Stimulated activated CD4-positive, alpha-beta T cell treated with anti-CD3 and anti-CD28 coated beads, Interleukin-1b, Interleukin-23, amount 100 ng/mL, for 1 hour (primary cell): ENCODE data around the gene KCNQ4.
A peak's percentile ranks its signal among the peaks of the same experiment; 100 is the strongest.

Source experiments
- DNase-seq, 2 donors: peaks; one replicate each; pipeline ENCODE4 v3.0.0-alpha.2; 2020; ENCODE audit warnings: low read depth in 2 of 2

The KCNQ4 gene

GRCh38 chr1:40755067-40755466 lies 28.5 kb upstream of the KCNQ4 start:
- no peak for DNase-seq

DNA sequence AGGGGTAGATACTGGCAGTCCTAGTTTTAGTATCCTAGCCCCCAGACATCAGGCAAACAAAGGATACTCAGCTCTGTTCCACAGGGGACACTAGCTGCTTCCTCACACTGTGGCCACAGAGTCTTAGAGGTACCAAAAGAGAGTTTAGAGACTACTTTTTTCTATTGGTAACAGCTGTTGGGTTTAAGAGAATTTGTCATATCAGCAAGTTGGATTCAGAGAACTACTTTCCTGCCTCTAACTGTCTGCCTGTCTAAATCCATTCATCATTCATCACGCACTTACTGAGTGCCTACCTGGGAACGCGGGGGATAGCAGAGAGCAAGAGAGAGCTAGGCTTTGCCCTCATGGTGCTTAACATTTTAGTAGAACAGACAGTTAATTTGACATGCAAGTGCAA lies 27.1 kb upstream of the KCNQ4 start:
- DNase-seq: no peak

DNA sequence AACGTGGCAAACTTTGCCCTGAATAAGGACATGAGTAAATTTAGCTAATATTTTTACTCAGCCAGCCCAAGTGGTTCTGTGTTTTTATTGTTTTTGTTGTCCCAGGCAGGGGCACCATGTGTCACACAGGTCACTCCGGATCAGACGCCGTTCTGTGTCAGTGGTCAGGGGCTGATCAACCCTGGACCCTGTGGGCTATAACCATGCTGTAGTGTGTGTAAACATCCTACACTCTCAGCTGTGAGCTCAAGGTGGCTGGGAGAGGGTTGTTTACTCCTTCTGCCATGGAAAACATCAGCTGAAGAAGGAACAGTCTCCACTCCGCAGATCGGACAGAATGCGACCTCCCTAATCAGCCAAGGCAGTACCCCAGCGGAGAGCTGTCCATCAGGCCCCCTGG lies 26.5 kb upstream of the KCNQ4 start:
- no peak for DNase-seq

- DNase-seq: no peak
Observed at GRCh38 chr1:40758004-40758403, 25.6 kb upstream of the KCNQ4 start.

DNA sequence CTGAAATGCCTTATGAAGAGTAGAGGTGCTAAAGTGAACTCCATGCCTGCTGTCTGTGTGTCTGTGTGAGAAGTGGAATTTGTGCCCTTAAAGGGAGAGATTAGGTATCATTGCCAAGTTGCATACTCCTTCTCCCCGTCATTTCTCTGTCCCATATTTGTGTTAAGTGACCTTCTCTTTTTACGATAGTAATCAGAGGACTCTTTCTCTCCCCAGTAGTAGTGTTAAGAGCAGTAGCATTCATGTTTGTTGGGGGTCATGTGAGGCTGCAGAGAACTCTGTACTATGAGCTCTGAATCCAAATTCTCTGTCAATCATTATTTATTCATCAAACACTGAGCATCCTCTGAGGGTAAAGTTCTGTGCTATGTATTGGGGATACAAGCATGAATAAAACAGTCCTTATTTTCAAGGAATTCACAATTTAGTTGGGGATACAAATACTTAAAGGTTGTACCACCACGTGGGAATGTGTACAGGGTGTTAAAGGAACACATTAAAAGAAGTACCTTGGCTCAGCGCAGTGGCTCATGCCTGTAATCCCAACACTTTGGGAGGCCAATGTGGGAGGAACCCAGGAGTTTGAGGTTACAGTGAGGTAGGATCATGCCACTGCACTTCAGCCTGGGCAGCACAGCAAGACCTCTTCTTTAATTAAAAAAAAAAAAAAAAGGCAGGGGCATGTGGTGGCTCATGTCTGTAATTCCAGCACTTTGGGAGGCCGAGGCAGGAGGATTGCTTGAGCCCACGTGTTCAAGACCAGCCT lies 24.8 kb upstream of the KCNQ4 start:
- no peak for DNase-seq

DNA sequence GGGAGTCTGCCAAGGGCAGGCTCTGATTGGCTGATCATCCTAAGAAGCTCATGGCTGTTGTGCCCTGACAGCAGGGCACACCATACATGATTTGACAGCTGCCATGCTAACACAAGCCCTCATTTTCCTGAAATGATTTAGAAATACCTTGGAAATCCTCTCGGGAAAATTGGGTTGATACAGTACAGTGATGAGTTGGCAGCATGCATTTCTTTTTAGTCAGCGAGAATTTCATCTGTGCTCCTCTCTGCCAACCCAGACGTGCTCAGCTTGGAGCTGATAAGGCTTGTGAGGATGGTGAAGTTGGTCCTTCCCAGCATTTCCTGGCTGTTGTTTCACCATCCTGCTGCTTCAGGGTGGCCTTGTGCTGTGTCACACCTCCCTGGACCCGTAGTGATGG lies 22.6 kb upstream of the KCNQ4 start:
- DNase-seq: no peak

DNA sequence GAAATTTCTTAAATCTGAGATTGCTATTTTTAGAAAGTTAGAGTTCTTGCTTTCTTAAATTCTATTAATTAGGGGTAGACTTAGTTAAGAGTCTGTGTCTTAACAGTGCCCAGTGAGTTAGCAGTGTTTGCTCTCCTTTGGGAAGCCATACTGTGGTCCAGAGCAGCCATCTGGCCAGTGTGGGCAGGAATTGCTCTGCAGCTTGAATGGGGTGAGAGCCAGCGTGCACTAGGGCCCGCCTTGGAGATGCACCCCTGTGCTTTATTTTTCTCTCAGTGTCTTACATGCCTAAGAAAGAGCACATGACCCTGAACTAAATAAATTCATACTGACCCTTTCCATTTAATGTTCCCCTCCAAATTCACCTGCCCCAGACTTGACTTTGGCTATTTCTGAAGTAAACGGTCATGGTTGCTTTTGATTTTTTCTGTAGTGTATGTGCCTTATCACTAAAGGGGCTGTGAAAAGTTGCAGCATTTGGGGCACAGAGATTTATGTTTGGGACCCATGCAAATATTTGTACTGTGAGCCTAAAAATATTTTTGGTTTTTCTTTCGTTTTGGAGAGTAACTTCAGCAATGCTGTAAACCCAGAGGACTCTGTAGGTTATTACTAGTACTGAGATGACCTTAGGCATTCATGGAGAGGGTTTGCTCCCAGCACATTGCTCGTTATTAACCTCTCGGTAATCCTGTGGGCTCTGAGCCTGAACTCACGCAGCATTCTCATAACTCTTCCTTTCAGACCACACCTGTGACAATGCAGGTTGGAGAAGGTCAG lies 21.3 kb upstream of the KCNQ4 start:
- no peak for DNase-seq

GRCh38 chr1:40763742-40764532 lies 19.6 kb upstream of the KCNQ4 start:
- DNase-seq: no peak

- no peak for DNase-seq
Observed at GRCh38 chr1:40764981-40765380, 18.6 kb upstream of the KCNQ4 start.

DNA sequence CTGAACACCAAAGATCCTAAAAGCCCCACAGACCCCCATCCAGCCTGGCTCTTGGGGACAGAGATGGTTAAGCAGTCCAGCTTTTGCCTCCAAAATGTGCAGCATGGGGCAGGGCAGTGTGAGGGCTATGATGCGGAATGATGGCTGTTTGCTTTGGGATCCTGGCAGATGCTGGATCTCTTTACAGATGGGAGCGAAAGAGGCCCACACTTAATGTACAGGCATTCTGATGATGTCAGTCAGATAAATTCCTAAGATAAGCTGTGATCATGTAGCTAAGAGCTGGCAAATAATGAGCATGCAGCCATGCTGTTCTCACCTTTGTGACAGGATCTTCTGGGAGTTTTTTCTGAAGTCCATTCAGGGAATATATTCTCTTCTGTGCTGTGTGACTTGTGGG lies 17.6 kb upstream of the KCNQ4 start:
- DNase-seq: no peak

- no peak for DNase-seq
Observed at GRCh38 chr1:40766560-40766959, 17.0 kb upstream of the KCNQ4 start.

- DNase-seq: no peak
Observed at GRCh38 chr1:40768146-40768990, 15.2 kb upstream of the KCNQ4 start.

DNA sequence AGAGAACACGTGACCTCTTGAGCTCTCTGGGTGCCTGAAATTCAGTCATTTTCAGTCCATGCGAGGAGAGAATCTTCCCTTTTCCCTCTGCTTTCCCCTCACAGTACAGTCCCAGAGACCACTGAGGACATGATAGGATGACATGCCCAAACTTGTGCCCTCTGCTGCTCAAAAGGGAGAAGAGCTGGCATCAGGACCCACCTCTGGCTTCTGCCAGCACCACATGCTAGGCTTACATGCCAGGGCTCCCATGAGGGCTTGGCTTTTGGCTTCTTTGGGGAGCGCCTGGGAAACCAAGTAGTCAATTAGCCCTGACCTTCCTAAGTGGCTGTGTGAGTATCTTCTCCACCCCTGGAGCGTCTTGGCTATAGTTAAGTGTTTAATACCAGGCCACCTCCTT lies 13.8 kb upstream of the KCNQ4 start:
- DNase-seq: no peak

- no peak for DNase-seq
Observed at GRCh38 chr1:40770296-40771070, 13.1 kb upstream of the KCNQ4 start.

DNA sequence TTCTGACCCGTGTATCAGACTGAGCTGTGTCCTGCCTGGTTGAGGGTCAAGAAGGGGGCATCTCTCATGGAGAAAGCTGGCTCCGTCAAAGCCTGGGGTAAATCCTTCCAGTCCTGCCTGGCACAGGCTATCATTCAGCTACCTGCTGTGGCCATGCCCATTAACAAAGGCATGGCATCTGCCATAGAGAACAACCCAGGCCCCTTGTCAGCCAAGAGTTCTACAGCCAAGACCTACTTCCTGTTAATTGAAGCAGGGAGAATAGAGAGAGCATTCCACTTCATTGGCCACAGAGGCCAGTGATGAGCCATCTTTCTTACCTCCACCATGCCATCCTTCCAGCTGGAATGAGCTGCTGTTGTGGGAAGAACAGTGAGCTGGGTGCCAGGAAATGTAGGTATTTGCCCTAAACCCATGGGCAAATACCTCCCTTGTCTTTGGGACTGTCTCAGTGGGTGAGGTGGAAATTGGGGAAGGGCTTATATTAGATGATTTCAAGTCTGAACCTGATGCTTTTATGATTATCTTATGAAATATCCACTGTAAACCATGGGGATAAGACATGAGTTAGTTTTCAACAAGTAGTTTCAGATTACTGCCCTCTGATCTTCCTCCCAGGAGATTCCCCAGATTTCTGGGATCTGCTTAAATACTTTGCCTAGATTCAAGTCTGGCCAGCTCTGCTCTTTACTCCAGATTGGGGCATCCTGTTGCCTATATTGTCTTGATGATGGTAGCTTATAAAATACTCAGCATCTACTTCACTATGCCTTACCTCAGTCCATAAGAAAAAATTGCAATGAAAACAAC lies 11.2 kb upstream of the KCNQ4 start:
- DNase-seq: no peak

DNA sequence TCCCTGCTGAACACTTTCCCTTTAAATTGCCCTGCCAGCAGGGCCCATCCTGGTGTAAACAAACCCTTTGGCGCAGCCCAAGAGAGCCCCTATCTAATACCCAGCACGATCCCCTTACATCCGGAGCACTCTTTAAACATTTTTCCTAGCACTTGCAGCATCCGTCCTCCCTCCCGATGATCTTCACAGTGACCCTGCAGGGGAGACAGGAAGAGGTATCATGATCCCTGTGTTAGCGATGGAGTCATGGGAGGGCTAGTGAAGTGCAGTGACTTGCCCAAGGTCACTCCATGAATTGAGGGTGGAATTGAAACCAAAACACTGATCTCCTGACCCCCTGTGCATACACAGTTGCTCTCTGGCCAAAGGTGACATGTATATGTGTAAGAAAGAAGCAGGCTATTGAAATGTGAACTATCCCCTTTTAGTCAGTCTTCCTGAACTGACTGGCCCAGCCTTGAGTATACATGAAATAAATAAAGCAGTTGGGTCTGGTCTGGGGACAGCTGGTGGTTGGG lies 9.8 kb upstream of the KCNQ4 start:
- DNase-seq: no peak

GRCh38 chr1:40774266-40774998 lies 9.2 kb upstream of the KCNQ4 start:
- DNase-seq: peak; percentile 31 to 56

- no peak for DNase-seq
Observed at GRCh38 chr1:40776236-40777072, 7.1 kb upstream of the KCNQ4 start.
